SK-N-SH treated with all-trans-retinoic acid at 6 μM for 48 hours (cell line): ENCODE results near the gene ZNF471.

Experiments
- ATAC-seq: fragments of 200-7000 bp; cut with Tn5 transposase; 3 replicates; pipeline ENCODE4 v1.9.1; 2020; ENCODE audit warnings: mild to moderate bottlenecking, moderate library complexity
- ARNTL ChIP-seq: fragments of 450-650 bp; formaldehyde crosslinking; IDR thresholded peaks from 2 replicates; pipeline ENCODE4 v1.5.0; 2020; ENCODE audit warnings: low read depth, mild to moderate bottlenecking, moderate library complexity, borderline replicate concordance
- BACH2 ChIP-seq: fragments of 250-450 bp; sonication (Bioruptor Pico); IDR thresholded peaks from 2 replicates; pipeline ENCODE4 v1.9.0; 2021; ENCODE audit warnings: mild to moderate bottlenecking, borderline replicate concordance
- CSDC2 ChIP-seq: fragments of 250-450 bp; sonication (Bioruptor Pico); IDR thresholded peaks from 2 replicates; pipeline ENCODE4 v1.5.0; 2020; ENCODE audit warnings: mild to moderate bottlenecking, moderate library complexity
- ESRRG ChIP-seq: fragments of 250-450 bp; sonication (Bioruptor Pico); IDR thresholded peaks from 2 replicates; pipeline ENCODE4 v1.6.1; 2021; ENCODE audit warnings: mild to moderate bottlenecking
- GLIS3 ChIP-seq: fragments of 250-450 bp; sonication (Bioruptor Pico); IDR thresholded peaks from 2 replicates; pipeline ENCODE4 v1.5.0; 2020; ENCODE audit warnings: mild to moderate bottlenecking, moderate library complexity
- ISL1 ChIP-seq: fragments of 250-450 bp; sonication (Bioruptor Pico); IDR thresholded peaks from 2 replicates; pipeline ENCODE4 v2.1.2; 2022; ENCODE audit warnings: mild to moderate bottlenecking, moderate library complexity
- PPARA ChIP-seq: fragments of 250-450 bp; sonication (Bioruptor Pico); IDR thresholded peaks from 2 replicates; pipeline ENCODE4 v1.5.0; 2020; ENCODE audit warnings: mild to moderate bottlenecking, borderline replicate concordance
- RARB ChIP-seq: fragments of 250-450 bp; sonication (Bioruptor Pico); IDR thresholded peaks from 2 replicates; pipeline ENCODE4 v1.8.0; 2021; ENCODE audit warnings: mild to moderate bottlenecking, moderate library complexity
- SNAI2 ChIP-seq: fragments of 250-450 bp; sonication (Bioruptor Pico); IDR thresholded peaks from 2 replicates; pipeline ENCODE4 v1.5.0; 2020; ENCODE audit warnings: mild to moderate bottlenecking, moderate library complexity
- ZC3H10 ChIP-seq: fragments of 250-450 bp; sonication (Bioruptor Pico); IDR thresholded peaks from 2 replicates; pipeline ENCODE4 v1.5.1; 2021; ENCODE audit warnings: mild to moderate bottlenecking, moderate library complexity
- ZFP3 ChIP-seq: fragments of 250-450 bp; sonication (Bioruptor Pico); IDR thresholded peaks from 2 replicates; pipeline ENCODE4 v1.5.0; 2020; ENCODE audit warnings: mild to moderate bottlenecking, moderate library complexity
- ZFP30 ChIP-seq: fragments of 450-650 bp; formaldehyde crosslinking; IDR thresholded peaks from 2 replicates; pipeline ENCODE4 v1.5.0; 2022; ENCODE audit warnings: mild to moderate bottlenecking, moderate library complexity
- ZNF565 ChIP-seq: fragments of 450-650 bp; formaldehyde crosslinking; conservative IDR thresholded peaks from 2 replicates; pipeline ENCODE4 v1.5.0; 2020; ENCODE audit warnings: low read depth, mild to moderate bottlenecking, moderate library complexity
- ZNF70 ChIP-seq: fragments of 450-650 bp; formaldehyde crosslinking; IDR thresholded peaks from 2 replicates; pipeline ENCODE4 v1.5.0; 2020; ENCODE audit warnings: mild to moderate bottlenecking, moderate library complexity
- TF ChIP-seq, protein P1 (sequence below): fragments of 250-450 bp; sonication (Bioruptor Pico); IDR thresholded peaks from 2 replicates; pipeline ENCODE4 v1.5.0; 2020; ENCODE audit warnings: mild to moderate bottlenecking, moderate library complexity
- TF ChIP-seq, protein P2 (sequence below): fragments of 250-450 bp; sonication (Bioruptor Pico); IDR thresholded peaks from 2 replicates; pipeline ENCODE4 v1.8.0; 2021; ENCODE audit warnings: low read depth, mild to moderate bottlenecking, moderate library complexity, borderline replicate concordance
- TF ChIP-seq, protein P3 (sequence below): fragments of 250-450 bp; sonication (Bioruptor Pico); IDR thresholded peaks from 2 replicates; pipeline ENCODE4 v1.8.0; 2020; ENCODE audit warnings: mild to moderate bottlenecking, moderate library complexity, borderline replicate concordance
- TF ChIP-seq, protein P4 (sequence below): fragments of 250-450 bp; sonication (Bioruptor Pico); IDR thresholded peaks from 2 replicates; pipeline ENCODE4 v1.5.1; 2020; ENCODE audit warnings: low read depth, mild to moderate bottlenecking, moderate library complexity

The ZNF471 gene

DNA sequence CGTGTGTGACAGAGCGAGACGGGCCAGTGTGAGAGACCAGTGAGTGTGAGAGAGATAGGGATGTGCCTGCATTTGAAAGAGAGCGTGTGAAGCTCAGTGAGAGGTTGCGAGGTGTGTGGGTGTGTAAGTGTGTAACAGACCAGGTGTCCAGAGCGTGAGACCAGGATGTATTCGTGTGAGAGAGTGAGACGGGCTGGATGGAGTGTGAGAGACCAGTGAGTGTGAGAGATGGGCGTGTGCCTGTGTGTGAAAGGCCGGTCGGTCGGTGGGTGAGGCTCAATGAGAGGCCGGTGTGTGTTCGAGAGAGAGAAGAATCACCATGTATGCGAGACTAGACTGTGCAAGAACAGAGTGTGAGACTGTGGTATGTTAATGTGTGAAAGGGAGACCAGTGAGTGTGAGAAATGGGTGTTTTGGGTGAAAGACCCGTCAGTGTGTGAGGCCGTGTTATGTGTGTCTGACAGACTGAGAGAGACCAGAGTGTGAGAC lies 679 bp downstream of the ZNF471 start (continued):
- TF ChIP-seq, protein P1, sequence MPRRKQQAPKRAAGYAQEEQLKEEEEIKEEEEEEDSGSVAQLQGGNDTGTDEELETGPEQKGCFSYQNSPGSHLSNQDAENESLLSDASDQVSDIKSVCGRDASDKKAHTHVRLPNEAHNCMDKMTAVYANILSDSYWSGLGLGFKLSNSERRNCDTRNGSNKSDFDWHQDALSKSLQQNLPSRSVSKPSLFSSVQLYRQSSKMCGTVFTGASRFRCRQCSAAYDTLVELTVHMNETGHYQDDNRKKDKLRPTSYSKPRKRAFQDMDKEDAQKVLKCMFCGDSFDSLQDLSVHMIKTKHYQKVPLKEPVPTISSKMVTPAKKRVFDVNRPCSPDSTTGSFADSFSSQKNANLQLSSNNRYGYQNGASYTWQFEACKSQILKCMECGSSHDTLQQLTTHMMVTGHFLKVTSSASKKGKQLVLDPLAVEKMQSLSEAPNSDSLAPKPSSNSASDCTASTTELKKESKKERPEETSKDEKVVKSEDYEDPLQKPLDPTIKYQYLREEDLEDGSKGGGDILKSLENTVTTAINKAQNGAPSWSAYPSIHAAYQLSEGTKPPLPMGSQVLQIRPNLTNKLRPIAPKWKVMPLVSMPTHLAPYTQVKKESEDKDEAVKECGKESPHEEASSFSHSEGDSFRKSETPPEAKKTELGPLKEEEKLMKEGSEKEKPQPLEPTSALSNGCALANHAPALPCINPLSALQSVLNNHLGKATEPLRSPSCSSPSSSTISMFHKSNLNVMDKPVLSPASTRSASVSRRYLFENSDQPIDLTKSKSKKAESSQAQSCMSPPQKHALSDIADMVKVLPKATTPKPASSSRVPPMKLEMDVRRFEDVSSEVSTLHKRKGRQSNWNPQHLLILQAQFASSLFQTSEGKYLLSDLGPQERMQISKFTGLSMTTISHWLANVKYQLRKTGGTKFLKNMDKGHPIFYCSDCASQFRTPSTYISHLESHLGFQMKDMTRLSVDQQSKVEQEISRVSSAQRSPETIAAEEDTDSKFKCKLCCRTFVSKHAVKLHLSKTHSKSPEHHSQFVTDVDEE (CRISPR knock-in tag), result no peak
- no peak for TF ChIP-seq BACH2
- TF ChIP-seq RARB (CRISPR knock-in tag), result no peak
- no peak for TF ChIP-seq ARNTL (CRISPR knock-in tag)

DNA sequence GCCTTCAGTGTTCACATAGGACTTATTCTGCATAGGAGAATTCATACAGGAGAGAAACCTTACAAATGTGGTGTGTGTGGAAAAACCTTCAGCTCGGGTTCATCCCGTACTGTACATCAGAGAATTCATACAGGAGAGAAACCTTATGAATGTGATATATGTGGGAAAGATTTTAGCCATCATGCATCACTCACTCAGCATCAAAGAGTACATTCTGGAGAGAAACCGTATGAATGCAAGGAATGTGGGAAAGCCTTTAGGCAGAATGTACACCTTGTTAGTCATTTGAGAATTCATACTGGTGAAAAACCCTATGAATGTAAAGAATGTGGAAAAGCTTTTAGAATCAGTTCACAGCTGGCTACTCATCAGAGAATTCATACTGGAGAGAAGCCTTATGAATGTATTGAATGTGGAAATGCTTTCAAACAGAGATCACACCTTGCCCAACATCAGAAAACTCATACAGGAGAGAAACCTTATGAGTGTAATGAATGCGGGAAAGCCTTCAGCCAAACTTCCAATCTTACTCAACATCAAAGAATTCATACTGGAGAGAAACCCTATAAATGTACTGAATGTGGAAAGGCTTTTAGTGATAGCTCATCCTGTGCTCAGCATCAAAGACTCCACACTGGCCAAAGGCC lies 17.7 kb downstream of the ZNF471 start:
- TF ChIP-seq ESRRG (CRISPR knock-in tag) (no peak), ZFP30 (CRISPR knock-in tag) (no peak), ZFP3 (CRISPR knock-in tag) (0 out of 2 replicates have a peak, but pooled peaks have one; percentile 34)
- TF ChIP-seq, protein P2, sequence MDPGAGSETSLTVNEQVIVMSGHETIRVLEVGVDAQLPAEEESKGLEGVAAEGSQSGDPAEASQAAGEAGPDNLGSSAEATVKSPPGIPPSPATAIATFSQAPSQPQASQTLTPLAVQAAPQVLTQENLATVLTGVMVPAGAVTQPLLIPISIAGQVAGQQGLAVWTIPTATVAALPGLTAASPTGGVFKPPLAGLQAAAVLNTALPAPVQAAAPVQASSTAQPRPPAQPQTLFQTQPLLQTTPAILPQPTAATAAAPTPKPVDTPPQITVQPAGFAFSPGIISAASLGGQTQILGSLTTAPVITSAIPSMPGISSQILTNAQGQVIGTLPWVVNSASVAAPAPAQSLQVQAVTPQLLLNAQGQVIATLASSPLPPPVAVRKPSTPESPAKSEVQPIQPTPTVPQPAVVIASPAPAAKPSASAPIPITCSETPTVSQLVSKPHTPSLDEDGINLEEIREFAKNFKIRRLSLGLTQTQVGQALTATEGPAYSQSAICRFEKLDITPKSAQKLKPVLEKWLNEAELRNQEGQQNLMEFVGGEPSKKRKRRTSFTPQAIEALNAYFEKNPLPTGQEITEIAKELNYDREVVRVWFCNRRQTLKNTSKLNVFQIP (CRISPR knock-in tag), result no peak
- TF ChIP-seq, protein P3, sequence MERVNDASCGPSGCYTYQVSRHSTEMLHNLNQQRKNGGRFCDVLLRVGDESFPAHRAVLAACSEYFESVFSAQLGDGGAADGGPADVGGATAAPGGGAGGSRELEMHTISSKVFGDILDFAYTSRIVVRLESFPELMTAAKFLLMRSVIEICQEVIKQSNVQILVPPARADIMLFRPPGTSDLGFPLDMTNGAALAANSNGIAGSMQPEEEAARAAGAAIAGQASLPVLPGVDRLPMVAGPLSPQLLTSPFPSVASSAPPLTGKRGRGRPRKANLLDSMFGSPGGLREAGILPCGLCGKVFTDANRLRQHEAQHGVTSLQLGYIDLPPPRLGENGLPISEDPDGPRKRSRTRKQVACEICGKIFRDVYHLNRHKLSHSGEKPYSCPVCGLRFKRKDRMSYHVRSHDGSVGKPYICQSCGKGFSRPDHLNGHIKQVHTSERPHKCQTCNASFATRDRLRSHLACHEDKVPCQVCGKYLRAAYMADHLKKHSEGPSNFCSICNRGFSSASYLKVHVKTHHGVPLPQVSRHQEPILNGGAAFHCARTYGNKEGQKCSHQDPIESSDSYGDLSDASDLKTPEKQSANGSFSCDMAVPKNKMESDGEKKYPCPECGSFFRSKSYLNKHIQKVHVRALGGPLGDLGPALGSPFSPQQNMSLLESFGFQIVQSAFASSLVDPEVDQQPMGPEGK (CRISPR knock-in tag), result no peak
- TF ChIP-seq, protein P1 (CRISPR knock-in tag), result no peak
- ATAC-seq, result no peak

DNA sequence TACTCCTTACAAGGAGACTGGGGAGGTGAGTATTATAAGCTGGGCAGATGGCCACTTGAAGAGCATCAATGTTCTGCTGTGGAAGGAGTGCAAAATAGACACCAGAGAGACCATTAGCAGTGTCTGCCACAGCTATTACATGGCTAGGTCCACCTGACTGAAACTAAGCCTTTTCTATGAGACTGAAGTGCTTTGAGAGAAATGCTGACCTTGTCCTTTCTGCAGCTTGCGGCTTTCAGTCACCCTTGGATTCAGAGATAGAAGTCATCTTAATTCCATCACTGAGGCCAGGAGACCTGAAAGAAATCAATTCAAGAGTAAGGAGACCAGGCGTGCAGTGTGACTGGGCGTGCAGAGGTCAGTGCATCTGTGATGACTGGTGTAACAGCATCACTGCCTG lies 29.8 kb downstream of the ZNF471 start:
- no peak for ATAC-seq
- no peak for TF ChIP-seq ZFP3 (CRISPR knock-in tag)
- TF ChIP-seq PPARA (CRISPR knock-in tag), result no peak
- TF ChIP-seq GLIS3 (CRISPR knock-in tag), result no peak

DNA sequence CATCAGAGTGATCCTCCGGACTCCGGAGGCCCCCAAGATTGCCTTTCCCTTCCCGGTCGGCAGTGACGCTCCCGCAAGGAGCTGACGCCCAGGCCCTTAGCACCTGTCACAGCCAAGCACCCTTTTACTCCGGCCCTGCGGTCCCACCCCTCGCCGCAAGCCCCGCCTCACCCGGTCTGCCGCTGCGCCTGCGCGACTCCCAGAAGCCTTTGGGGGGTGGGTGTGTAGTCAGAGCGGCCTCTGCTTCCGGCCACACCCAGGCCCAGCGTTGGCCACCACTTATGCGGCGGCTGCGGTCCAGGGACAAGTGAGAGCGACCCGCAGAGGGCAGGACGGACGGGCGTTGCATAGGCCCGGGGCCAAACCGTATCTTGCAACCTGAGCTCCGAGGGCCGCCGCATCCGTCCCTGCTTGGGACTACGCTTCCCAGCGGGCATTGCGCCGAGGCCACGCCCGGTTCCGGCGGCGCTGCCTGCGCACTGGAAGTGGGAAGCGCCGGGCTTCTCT lies 30.7 kb downstream of the ZNF471 start:
- ATAC-seq, result peak; percentile 97
- TF ChIP-seq, protein P4, sequence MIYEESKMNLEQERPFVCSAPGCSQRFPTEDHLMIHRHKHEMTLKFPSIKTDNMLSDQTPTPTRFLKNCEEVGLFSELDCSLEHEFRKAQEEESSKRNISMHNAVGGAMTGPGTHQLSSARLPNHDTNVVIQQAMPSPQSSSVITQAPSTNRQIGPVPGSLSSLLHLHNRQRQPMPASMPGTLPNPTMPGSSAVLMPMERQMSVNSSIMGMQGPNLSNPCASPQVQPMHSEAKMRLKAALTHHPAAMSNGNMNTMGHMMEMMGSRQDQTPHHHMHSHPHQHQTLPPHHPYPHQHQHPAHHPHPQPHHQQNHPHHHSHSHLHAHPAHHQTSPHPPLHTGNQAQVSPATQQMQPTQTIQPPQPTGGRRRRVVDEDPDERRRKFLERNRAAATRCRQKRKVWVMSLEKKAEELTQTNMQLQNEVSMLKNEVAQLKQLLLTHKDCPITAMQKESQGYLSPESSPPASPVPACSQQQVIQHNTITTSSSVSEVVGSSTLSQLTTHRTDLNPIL (CRISPR knock-in tag), result no peak
- TF ChIP-seq ZNF565 (CRISPR knock-in tag) (no peak), ZC3H10 (CRISPR knock-in tag) (no peak), ZFP30 (CRISPR knock-in tag) (no peak), ISL1 (CRISPR knock-in tag) (no peak), ESRRG (CRISPR knock-in tag) (no peak), CSDC2 (no peak), ZNF70 (no peak), SNAI2 (CRISPR knock-in tag) (no peak)
- TF ChIP-seq, protein P1 (CRISPR knock-in tag), result no peak
- TF ChIP-seq, protein P2 (CRISPR knock-in tag), result no peak
